Stimulated activated CD4-positive, alpha-beta T cell treated with anti-CD3 and anti-CD28 coated beads, Interleukin-4, amount 100 ng/mL, for 48 hours (primary cell): Measurements from ENCODE around the gene CXorf49.
"Not testable (repeated sequence)": the region's sequence is repeated elsewhere in the genome, so short reads cannot be mapped to it uniquely, and the experiment has no call there.

ENCODE experiments used
- DNase-seq, 2 donors: peaks; one replicate each; pipeline ENCODE4 v3.0.0-alpha.2; 2020; ENCODE audit warnings: low read depth in 2 of 2

Gene CXorf49

GRCh38 chrX:71718185-71718584, at the start of gene CXorf49:
Gene CXorf49 (minus strand): TSS chrX:71718285. CDS start chrX:71718151, 134 bp downstream.
- DNase-seq, result not testable (repeated sequence)

DNA sequence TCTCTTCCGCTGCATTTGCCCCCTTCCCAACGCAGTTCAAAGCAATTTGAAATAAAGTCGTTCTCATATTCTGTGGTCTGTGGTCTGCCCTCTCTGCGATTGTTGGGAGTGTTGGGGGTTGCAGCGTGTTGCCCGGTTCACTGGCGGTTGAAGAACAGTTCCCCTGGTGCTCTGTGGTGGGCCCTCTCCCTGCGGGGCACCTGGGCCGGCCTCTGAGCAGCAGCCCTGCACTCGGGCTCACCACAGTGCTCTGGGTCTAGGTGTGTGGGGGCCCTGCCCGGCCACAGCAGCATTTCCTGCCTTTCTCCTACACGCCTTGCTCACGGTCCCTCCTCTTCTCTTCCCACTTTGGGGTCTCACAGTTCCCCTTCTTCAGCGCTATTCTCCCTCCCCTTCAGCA, 49.0 kb upstream of the CXorf49 start:
- not testable (repeated sequence) for DNase-seq

- not testable (repeated sequence) for DNase-seq
Observed at GRCh38 chrX:71765613-71766012, 47.5 kb upstream of the CXorf49 start.

- DNase-seq, result not testable (repeated sequence)
Observed at GRCh38 chrX:71764832-71765231, 46.7 kb upstream of the CXorf49 start.

- DNase-seq, result not testable (repeated sequence)
Observed at GRCh38 chrX:71763049-71763448, 45.0 kb upstream of the CXorf49 start, which contains the start of gene CXorf49B. Gene CXorf49B (plus strand): TSS chrX:71763349. CDS start chrX:71763424, 75 bp downstream.

- DNase-seq, result not testable (repeated sequence)
Observed at GRCh38 chrX:71760688-71761281, 42.7 kb upstream of the CXorf49 start.

GRCh38 chrX:71720289-71720886, 2.3 kb upstream of the CXorf49 start:
- not testable (repeated sequence) for DNase-seq

GRCh38 chrX:71719195-71719594, 1.1 kb upstream of the CXorf49 start:
- not testable (repeated sequence) for DNase-seq

GRCh38 chrX:71716323-71716722, 1.8 kb downstream of the CXorf49 start:
- DNase-seq, result not testable (repeated sequence)

GRCh38 chrX:71715551-71715950, 2.5 kb downstream of the CXorf49 start:
- DNase-seq, result not testable (repeated sequence)

DNA sequence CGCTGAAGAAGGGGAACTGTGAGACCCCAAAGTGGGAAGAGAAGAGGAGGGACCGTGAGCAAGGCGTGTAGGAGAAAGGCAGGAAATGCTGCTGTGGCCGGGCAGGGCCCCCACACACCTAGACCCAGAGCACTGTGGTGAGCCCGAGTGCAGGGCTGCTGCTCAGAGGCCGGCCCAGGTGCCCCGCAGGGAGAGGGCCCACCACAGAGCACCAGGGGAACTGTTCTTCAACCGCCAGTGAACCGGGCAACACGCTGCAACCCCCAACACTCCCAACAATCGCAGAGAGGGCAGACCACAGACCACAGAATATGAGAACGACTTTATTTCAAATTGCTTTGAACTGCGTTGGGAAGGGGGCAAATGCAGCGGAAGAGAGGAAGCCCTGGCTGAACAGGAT, 4.0 kb downstream of the CXorf49 start:
- not testable (repeated sequence) for DNase-seq

DNA sequence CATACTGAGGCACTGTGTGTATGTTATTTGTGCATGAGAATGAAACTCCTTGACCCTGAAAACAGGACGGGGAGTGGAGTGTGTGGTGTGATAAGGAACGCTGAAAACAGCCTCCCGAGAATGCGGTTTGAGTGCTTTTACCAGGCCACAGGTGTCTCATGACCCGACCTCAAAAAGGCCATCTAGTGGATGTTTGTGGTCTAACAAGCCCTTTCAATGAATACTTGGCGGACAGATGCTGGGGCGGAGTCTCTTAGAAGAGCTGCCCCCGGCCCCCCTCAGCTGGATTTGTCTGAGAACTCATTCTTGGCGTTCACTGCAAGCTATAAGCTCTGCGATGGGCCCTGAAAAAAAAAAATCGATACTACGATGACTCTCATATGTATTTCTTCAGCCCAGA, 15.2 kb downstream of the CXorf49 start:
- DNase-seq, result not testable (repeated sequence)

- not testable (repeated sequence) for DNase-seq
Observed at GRCh38 chrX:71699023-71699344, 19.1 kb downstream of the CXorf49 start.

GRCh38 chrX:71698299-71699022, 19.6 kb downstream of the CXorf49 start:
- not testable (repeated sequence) for DNase-seq

- not testable (repeated sequence) for DNase-seq
Observed at GRCh38 chrX:71697466-71698298, 20.4 kb downstream of the CXorf49 start.

DNA sequence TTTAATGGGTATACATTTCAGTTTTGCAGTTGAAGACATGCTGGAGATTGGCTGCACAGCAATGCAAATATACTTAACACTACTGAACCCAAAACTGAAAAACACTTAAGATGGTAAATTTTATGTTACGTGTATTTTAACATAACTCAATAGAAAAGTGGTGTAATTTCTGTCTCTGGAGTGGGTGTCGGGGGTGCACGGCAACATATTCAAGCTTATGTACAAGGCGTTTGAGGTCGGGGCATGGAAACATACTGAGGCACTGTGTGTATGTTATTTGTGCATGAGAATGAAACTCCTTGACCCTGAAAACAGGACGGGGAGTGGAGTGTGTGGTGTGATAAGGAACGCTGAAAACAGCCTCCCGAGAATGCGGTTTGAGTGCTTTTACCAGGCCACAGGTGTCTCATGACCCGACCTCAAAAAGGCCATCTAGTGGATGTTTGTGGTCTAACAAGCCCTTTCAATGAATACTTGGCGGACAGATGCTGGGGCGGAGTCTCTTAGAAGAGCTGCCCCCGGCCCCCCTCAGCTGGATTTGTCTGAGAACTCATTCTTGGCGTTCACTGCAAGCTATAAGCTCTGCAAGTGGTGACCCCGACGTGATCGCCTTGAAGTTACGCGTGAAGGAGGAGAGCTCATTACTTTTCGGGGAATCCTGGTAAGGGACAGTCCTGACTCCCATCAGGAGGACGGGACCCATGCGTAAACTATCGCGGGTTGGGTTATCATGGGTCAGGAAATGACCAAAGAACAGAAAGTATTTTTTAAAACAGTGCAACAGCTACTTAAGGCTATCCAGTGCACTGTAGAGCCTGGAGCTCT, 21.2 kb downstream of the CXorf49 start:
- DNase-seq, result not testable (repeated sequence)

DNA sequence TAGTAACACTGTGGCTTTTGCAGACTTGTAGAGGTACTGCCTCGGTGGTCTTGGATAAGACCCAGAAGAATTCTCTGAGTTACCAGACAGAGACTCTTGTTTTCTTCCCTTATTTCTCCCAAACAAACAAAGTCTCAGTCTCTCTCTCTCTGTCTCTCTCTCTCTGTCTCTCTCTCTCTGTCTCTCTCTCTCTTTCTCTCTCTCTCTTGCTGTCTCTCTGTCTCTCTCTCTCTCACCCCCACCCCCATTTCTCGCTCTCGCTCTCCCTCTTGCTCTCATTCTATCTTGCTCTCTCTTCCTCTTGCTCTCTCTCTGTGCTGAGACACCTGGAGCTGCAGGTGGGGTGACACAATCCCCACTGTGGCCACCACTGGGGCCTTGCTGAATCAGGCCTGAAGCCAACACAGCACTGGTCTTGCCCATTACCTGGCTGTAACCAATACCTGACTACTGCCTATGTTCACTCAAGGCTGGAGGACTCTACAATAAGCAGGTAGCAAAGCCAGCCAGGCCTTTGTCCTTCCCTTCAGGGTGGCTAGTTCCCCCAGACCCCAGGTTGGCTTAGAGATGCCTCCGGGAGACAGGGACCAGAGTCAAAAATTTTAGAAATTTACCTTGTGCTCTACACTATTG, 38.4 kb downstream of the CXorf49 start:
- DNase-seq, result no peak

- DNase-seq, result not testable (repeated sequence)
Observed at GRCh38 chrX:71677195-71677594, 40.9 kb downstream of the CXorf49 start.

DNA sequence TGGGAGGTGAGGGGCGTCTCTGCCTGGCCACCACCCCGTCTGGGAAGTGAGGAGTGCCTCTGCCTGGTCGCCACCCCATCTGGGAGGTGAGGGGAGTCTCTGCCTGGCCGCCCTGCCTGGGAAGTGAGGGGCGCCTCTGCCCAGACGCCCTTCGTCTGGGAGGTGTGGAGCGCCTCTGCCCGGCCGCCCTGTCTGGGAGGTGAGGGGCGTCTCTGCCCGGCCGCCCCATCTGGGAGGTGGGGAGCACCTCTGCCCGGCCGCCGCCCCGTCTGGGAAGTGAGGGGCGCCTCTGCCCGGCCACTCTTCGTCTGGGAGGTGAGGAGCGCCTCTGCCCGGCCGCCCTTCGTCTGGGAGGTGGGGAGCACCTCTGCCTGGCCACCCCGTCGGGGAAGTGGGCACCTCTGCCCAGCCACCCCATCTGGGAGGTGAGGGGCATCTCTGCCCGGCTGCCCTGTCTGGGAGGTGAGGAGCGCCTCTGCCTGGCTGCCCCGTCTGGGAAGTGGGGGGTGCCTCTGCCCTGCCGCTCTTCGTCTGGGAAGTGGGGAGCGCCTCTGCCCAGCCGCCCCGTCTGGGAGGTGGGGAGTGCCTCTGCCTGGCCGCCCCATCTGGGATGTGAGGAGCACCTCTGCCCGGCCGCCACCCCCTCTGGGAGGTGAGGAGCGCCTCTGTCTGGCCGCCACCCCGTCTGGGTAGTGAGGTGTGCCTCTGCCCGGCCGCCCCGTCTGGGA, 41.9 kb downstream of the CXorf49 start:
- DNase-seq, result not testable (repeated sequence)

GRCh38 chrX:71675636-71676035, 42.4 kb downstream of the CXorf49 start:
- DNase-seq, result not testable (repeated sequence)
